Transverse colon (tissue), 4 donors: ENCODE measurements around the gene PRND. TPM values are rescaled to one million over a fixed set of nuclear protein-coding genes. Genes with fewer than 3 reads are reported as not detected.

Experiments used
- DNase-seq: peaks from one replicate; pipeline ENCODE4 v3.0.0-alpha.2; 2019
- H3K27ac ChIP-seq, 4 donors: fragments of 200-600 bp; sonication (generic); 2 replicates each; pipeline ENCODE4 v1.5.1; 2016 to 2018; ENCODE audit warnings: inconsistent platforms in 4 of 4
- H3K27me3 ChIP-seq: fragments of 200-600 bp; sonication (generic); 2 replicates; pipeline ENCODE4 v1.5.1; 2017; ENCODE audit warnings: inconsistent platforms
- H3K36me3 ChIP-seq, 4 donors: fragments of 200-600 bp; sonication (generic); 2 replicates each; pipeline ENCODE4 v1.5.1; 2017 to 2019; ENCODE audit warnings: inconsistent platforms in 4 of 4
- H3K4me1 ChIP-seq, 4 donors: fragments of 200-600 bp; sonication (generic); 2 replicates each; pipeline ENCODE4 v1.5.1; 2017 to 2020; ENCODE audit warnings: inconsistent platforms in 4 of 4
- H3K4me3 ChIP-seq, 4 donors: fragments of 200-600 bp; sonication (generic); 1 replicate in 1 of 4; 2 replicates in 3 of 4; pipeline versions ENCODE4 v1.5.1 to v1.6.1; 2017 to 2019; ENCODE audit warnings: inconsistent platforms in 4 of 4
- H3K9me3 ChIP-seq, 2 donors: fragments of 200-600 bp; sonication (generic); 2 replicates each; pipeline ENCODE4 v1.5.1; 2017 to 2019; ENCODE audit warnings: inconsistent platforms in 2 of 2
- EP300 ChIP-seq: sonication (generic); formaldehyde crosslinking; IDR thresholded peaks from one replicate; pipeline ENCODE4 v1.6.1; 2017; ENCODE audit warnings: antibody characterized with exemption, low read depth
- POLR2A ChIP-seq: fragments of 450-650 bp; IDR thresholded peaks from one replicate; pipeline ENCODE4 v1.6.1; 2016; ENCODE audit warnings: antibody characterized with exemption, mild to moderate bottlenecking, moderate library complexity
- POLR2AphosphoS5 ChIP-seq, 3 donors: sonication (generic); formaldehyde crosslinking; IDR thresholded peaks; one replicate each; pipeline ENCODE4 v1.6.1; 2016; ENCODE audit warnings: antibody characterized with exemption in 3 of 3
- WGBS, 2 donors: methylation state at CpG; one replicate each; pipeline ENCODE4 v1.1.5; 2018; ENCODE audit warnings: low coverage in 1 of 2; 5-methylcytosine and 5-hydroxymethylcytosine counted together
- in situ Hi-C, 4 donors: fragments of 200-750 bp; cut with MboI; loops; one replicate each; pipeline versions ENCODE4 v1.15.0 to v1.15.1; 2017; ENCODE audit warnings: low sequenced_read_pairs in 3 of 4, low pct_ligation_motif_present in 1 of 4, low pct_unique_long_range_greater_than_20kb in 1 of 4
- intact Hi-C: fragments of 100-400 bp; cut with DNase I; formaldehyde crosslinking; loops from one replicate; pipeline ENCODE4 v1.15.1; 2023; ENCODE audit warnings: low total_unique reads
- total RNA-seq, 4 donors: library from RNA; depleted of rRNA; stranded (reverse); fragments of >200 nt; gene quantifications; one replicate each; pipeline ENCODE4 v1.1.0, GENCODE V29; 2016
- TF ChIP-seq, protein P1 (sequence below), 5 experiments: fragments of 200-600 bp in 3 of 5; fragments of 450-650 bp in 2 of 5; sonication (generic) in 3 of 5; IDR thresholded peaks; 1 replicate in 2 of 5; 2 replicates in 3 of 5; pipeline ENCODE4 v1.5.1; 2016 to 2017; ENCODE audit warnings: antibody characterized with exemption in 5 of 5, inconsistent platforms in 3 of 5, mild to moderate bottlenecking in 2 of 5, moderate library complexity in 1 of 5

PRND gene
- total RNA-seq, 4 donors from 2014 or later: not detected

GRCh38 chr20:4708036-4708435 is 13.7 kb upstream of the PRND start:
- Histone ChIP-seq H3K27ac (no peak overlapping the region), H3K27me3 (no peaks in the 10 kb centered on the region), H3K4me1 (peaks cover 0 to 7% (median 0%) of the 10 kb centered on the region in 4 donors), H3K4me3 (no peak overlapping the region), H3K36me3 (no peaks in the 10 kb centered on the region), H3K9me3 (no peaks in the 10 kb centered on the region)
- DNase-seq: no peak
- in situ Hi-C loops (no loop called here), intact Hi-C loops (no loop called here)
- TF ChIP-seq POLR2A: no peak
- TF ChIP-seq, protein P1, sequence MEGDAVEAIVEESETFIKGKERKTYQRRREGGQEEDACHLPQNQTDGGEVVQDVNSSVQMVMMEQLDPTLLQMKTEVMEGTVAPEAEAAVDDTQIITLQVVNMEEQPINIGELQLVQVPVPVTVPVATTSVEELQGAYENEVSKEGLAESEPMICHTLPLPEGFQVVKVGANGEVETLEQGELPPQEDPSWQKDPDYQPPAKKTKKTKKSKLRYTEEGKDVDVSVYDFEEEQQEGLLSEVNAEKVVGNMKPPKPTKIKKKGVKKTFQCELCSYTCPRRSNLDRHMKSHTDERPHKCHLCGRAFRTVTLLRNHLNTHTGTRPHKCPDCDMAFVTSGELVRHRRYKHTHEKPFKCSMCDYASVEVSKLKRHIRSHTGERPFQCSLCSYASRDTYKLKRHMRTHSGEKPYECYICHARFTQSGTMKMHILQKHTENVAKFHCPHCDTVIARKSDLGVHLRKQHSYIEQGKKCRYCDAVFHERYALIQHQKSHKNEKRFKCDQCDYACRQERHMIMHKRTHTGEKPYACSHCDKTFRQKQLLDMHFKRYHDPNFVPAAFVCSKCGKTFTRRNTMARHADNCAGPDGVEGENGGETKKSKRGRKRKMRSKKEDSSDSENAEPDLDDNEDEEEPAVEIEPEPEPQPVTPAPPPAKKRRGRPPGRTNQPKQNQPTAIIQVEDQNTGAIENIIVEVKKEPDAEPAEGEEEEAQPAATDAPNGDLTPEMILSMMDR (IDR thresholded peaks at IDR 0.05): no peak
- TF ChIP-seq EP300: no peak
- TF ChIP-seq POLR2AphosphoS5 (IDR thresholded peaks at IDR 0.05): no peak
- 84 to 100% methylated on average over 1 to 3 of the region's 3 CpGs for WGBS, 2 donors

DNA sequence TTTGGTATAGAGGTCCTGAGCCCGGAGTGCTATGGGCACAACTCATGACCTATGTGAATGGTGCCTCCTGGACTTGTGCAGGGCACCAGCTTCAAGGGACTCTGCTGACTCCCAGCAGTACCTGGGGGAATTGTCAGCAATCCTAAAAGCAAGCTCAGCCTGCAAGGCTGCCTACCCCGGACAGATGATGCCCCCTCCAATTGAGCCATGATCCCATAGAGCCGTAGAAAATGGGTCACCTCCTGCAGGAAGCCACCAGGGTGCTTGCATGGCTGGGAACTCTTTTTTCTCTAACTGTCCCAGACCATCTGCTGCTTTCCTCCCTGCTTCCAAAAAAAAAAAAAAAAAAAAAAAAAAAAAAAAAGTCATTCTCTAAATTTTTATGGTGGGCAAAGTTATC is 12.9 kb upstream of the PRND start:
- Histone ChIP-seq H3K36me3 (no peaks in the 10 kb centered on the region), H3K9me3 (no peaks in the 10 kb centered on the region), H3K27me3 (no peaks in the 10 kb centered on the region), H3K4me3 (no peak overlapping the region), H3K4me1 (peaks cover 0 to 2% (median 0%) of the 10 kb centered on the region in 4 donors), H3K27ac (no peak overlapping the region)
- no peak for DNase-seq
- intact Hi-C loops (no loop called here), in situ Hi-C loops (no loop called here)
- WGBS, 2 donors: 87% methylated on average over 3 of the region's 3 CpGs; no CpG with 5 or more reads in 1 of the 2 donors
- TF ChIP-seq EP300: no peak
- TF ChIP-seq POLR2A: no peak
- TF ChIP-seq, protein P1 (IDR thresholded peaks at IDR 0.05): no peak
- TF ChIP-seq POLR2AphosphoS5 (IDR thresholded peaks at IDR 0.05): no peak

DNA sequence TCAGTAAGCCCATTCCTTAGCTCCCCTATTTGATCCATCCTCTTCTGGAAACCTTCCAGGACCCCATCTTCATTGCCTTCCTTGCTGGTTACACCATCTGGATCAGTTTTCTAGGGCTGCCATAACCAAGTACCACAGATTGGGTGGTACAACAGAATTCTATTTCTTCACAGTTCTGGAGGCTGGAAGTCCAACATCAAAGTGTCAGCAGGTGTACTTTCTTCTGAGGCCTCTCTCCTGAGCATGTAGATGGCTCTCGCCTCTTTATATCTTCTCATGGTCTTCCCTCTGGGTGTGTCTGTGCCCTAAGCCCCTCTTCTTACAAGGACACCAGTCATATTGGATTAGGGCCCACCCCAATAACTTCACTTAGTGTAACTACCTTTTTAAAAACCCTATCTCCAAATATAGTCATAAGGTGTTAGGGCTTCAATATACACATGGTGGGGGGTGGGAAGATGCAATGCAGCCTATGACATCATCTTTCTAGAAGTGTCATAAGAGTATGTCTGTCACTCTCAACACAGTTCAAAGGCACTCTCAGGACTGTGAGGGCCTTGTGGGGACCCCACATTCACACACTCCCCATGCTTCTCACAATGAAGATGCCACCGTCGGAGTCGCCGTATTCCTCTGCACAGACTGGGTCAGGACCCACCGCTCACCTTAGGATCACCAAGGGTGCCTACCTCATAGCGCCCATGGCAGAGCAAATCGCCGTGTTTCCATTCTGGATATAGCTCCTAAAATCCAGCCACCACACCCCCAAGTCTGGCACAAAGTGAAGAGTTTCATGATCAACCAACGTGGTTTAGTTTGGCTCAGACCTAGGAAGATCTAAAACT is 12.2 kb upstream of the PRND start:
- intact Hi-C loops (no loop called here), in situ Hi-C loops (no loop called here)
- H3K36me3 ChIP-seq: no peaks in the 10 kb centered on the region

DNA sequence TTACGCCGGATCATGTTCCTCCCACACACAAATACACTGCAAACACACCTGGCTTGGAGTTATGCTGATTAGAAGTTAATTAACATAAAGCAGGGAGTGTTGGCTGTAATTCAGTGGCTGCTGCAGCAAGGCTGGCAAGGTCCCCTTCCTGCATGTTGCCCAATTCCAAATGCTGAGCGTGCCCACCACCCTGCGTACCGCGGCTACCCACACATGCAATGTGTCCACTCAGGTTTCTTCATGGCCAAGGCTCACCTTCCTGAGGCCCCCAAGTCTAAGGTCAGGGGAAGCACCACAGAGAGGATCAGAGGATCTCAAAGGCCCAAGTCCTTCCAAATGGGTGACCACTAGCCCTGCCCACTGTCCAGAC is 11.6 kb upstream of the PRND start:
- Histone ChIP-seq H3K36me3 (no peaks in the 10 kb centered on the region), H3K9me3 (no peaks in the 10 kb centered on the region), H3K4me1 (no peaks in the 10 kb centered on the region), H3K4me3 (no peak overlapping the region), H3K27ac (no peak overlapping the region), H3K27me3 (no peaks in the 10 kb centered on the region)
- in situ Hi-C loops (no loop called here), intact Hi-C loops (no loop called here)
- DNase-seq: no peak
- WGBS, 2 donors: 86% methylated on average over 6 of the region's 6 CpGs; no CpG with 5 or more reads in 1 of the 2 donors
- TF ChIP-seq EP300 (no peak), POLR2AphosphoS5 (IDR thresholded peaks at IDR 0.05) (no peak), POLR2A (no peak)
- TF ChIP-seq, protein P1 (IDR thresholded peaks at IDR 0.05): no peak

More for the DNA sequence above, 12.2 kb upstream of the PRND start:
- H3K27me3 ChIP-seq: no peaks in the 10 kb centered on the region
- no peaks in the 10 kb centered on the region for H3K9me3 ChIP-seq
- WGBS, 2 donors: 91 to 100% methylated on average over 1 to 10 of the region's 10 CpGs
- no peak overlapping the region for H3K27ac ChIP-seq
- H3K4me1 ChIP-seq: no peaks in the 10 kb centered on the region
- H3K4me3 ChIP-seq: no peak overlapping the region
- TF ChIP-seq POLR2AphosphoS5 (IDR thresholded peaks at IDR 0.05) (no peak), EP300 (no peak), POLR2A (no peak)
- TF ChIP-seq, protein P1 (IDR thresholded peaks at IDR 0.05): no peak
- no peak for DNase-seq
